ENCODE data around the gene HOXA1.

Gene HOXA1

GRCh38 chr7:27100694-27101170 lies 4.9 kb upstream of the HOXA1 start:
- no peak for TF ChIP-seq CTCF (IDR thresholded peaks at IDR 0.05; ENCODE audit: low read depth, low read length)
- H3K4me3 ChIP-seq (ENCODE audit: low read depth, low read length), result peak overlapping the region; percentile 96

- peak overlapping the region; percentile 96 for H3K4me3 ChIP-seq (ENCODE audit: low read depth, low read length)
- no peak for TF ChIP-seq CTCF (IDR thresholded peaks at IDR 0.05; ENCODE audit: low read depth, low read length)
Measured at GRCh38 chr7:27099453-27100370, 3.9 kb upstream of the HOXA1 start.

- peak overlapping the region; percentile 96 for H3K4me3 ChIP-seq (ENCODE audit: low read depth, low read length)
- no peak for TF ChIP-seq CTCF (IDR thresholded peaks at IDR 0.05; ENCODE audit: low read depth, low read length)
Measured at GRCh38 chr7:27098578-27099451, 3.0 kb upstream of the HOXA1 start.

- no peak for TF ChIP-seq CTCF (IDR thresholded peaks at IDR 0.05; ENCODE audit: low read depth, low read length)
- H3K4me3 ChIP-seq (ENCODE audit: low read depth, low read length), result peak overlapping the region; percentile 96
Measured at GRCh38 chr7:27097686-27098577, 2.1 kb upstream of the HOXA1 start.

GRCh38 chr7:27096768-27097514 lies 1.1 kb upstream of the HOXA1 start:
- no peak for TF ChIP-seq CTCF (IDR thresholded peaks at IDR 0.05; ENCODE audit: low read depth, low read length)
- H3K4me3 ChIP-seq (ENCODE audit: low read depth, low read length), result peak overlapping the region; percentile 96
